Lower leg skin (tissue), 4 donors: ENCODE data around the gene MNX1. TPM values are rescaled to one million over a fixed set of nuclear protein-coding genes. Genes with fewer than 3 reads are reported as not detected.
A peak's percentile ranks its signal among the peaks of the same experiment; 100 is the strongest.

Source experiments
- DNase-seq, 2 donors: peaks; one replicate each; pipeline ENCODE4 v3.0.0-alpha.2; 2019; ENCODE audit warnings: low spot score in 2 of 2
- H3K4me3 ChIP-seq: fragments of 200-600 bp; sonication (generic); 2 replicates; pipeline ENCODE4 v1.5.1; 2017; ENCODE audit warnings: mild to moderate bottlenecking, low read depth; ENCODE audit not compliant: poor library complexity, severe bottlenecking
- POLR2A ChIP-seq, 2 donors: fragments of 450-650 bp; IDR thresholded peaks; one replicate each; pipeline ENCODE4 v1.6.1; 2016 to 2017; ENCODE audit warnings: antibody characterized with exemption in 2 of 2, mild to moderate bottlenecking in 1 of 2, moderate library complexity in 1 of 2
- WGBS, 2 donors: methylation state at CpG; one replicate each; pipeline ENCODE4 v1.1.5; 2018; 5-methylcytosine and 5-hydroxymethylcytosine counted together
- intact Hi-C: fragments of 100-400 bp; cut with DNase I; formaldehyde crosslinking; loops from one replicate; pipeline ENCODE4 v1.15.0; 2023; ENCODE audit warnings: low total_unique reads
- total RNA-seq, 4 donors: library from RNA; depleted of rRNA; stranded (reverse); fragments of >200 nt; gene quantifications; one replicate each; pipeline ENCODE4 v1.1.0, GENCODE V29; 2016
- TF ChIP-seq, protein P1 (sequence below), 3 donors: fragments of 450-650 bp; IDR thresholded peaks; one replicate each; pipeline ENCODE4 v1.5.1; 2016; ENCODE audit warnings: antibody characterized with exemption in 3 of 3, mild to moderate bottlenecking in 3 of 3, moderate library complexity in 2 of 3

Gene MNX1
- under 1 TPM in 1 of 4 donors, not detected in 3; 0.76 TPM for total RNA-seq

DNA sequence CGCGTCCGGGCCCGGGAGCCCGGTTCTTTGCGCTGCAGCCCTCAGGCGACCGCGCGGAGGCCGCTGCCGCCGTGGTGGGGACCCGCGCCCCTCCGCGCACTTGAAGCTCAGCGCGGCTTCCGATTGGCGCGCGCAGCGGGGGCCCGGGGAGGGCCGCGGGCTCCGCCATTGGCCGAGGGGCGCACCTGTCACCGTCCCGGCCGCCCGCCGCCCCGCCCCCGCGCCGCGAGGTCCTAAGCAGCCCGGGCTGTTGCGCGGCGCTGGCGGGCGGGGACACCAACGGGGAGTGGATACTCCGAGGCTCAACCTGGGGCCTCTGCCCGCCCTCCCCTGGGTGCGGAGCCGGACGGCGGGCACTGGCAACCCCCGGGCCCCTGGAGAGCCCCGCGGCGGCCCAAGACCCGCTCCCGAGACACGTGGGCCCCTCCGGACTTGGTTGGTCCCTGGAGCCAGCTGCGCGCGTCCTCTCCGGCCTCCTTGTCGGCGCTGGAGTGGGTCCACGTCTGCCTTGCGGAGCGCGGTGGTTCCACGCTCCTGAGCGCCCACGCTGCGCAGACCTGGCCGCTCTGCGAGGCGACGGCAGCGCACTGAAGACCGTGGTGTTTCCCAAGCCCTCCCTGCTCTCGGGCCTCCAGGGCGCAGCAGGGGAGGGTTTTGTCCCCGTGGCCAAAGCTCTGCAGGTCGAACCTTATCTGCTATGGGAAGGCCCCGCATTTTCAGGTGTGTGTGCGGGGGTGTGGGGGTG is at the start of gene MNX1:
Gene MNX1 (minus strand): TSS at position 76 of the 745 bp plus-strand sequence. CDS start 313 bp downstream, outside the sequence.
- DNase-seq = no peak
- intact Hi-C loops = no loop called here
- TF ChIP-seq POLR2A (IDR thresholded peaks at IDR 0.05) = no peak
- TF ChIP-seq, protein P1, sequence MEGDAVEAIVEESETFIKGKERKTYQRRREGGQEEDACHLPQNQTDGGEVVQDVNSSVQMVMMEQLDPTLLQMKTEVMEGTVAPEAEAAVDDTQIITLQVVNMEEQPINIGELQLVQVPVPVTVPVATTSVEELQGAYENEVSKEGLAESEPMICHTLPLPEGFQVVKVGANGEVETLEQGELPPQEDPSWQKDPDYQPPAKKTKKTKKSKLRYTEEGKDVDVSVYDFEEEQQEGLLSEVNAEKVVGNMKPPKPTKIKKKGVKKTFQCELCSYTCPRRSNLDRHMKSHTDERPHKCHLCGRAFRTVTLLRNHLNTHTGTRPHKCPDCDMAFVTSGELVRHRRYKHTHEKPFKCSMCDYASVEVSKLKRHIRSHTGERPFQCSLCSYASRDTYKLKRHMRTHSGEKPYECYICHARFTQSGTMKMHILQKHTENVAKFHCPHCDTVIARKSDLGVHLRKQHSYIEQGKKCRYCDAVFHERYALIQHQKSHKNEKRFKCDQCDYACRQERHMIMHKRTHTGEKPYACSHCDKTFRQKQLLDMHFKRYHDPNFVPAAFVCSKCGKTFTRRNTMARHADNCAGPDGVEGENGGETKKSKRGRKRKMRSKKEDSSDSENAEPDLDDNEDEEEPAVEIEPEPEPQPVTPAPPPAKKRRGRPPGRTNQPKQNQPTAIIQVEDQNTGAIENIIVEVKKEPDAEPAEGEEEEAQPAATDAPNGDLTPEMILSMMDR (IDR thresholded peaks at IDR 0.05) = no peak
- H3K4me3 ChIP-seq = peak within 1 kb of the TSS; percentile 37
- 2% methylated on average over 31 to 49 of the region's 87 CpGs for WGBS, 2 donors

DNA sequence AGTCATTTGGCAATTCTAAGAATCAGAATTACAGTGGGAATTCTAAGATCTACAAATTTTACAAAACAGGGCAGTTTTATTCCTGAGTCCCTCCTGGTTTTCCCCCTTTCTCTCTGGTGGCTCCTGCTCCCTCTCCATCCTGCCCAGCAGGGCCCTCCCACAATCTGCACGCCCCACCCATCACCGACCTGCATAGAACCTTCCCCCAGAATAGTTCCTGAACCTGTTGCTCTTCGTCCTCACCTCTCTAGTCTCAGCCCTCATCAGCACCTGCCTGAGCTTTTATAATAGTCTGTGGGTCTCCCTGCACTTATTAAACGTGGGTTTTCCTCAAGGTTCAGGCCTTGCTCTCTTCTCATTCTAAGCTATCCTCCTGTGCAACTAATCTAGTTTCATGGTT is 49.1 kb upstream of the MNX1 start:
- 56 to 73% methylated on average over 4 of the region's 4 CpGs for WGBS, 2 donors
- intact Hi-C loops = no loop called here
- DNase-seq = peak in 1 of 2 donors; percentile 59
- no peak overlapping the region for H3K4me3 ChIP-seq
- TF ChIP-seq, protein P1 (IDR thresholded peaks at IDR 0.05) = no peak
- TF ChIP-seq POLR2A (IDR thresholded peaks at IDR 0.05) = no peak

DNA sequence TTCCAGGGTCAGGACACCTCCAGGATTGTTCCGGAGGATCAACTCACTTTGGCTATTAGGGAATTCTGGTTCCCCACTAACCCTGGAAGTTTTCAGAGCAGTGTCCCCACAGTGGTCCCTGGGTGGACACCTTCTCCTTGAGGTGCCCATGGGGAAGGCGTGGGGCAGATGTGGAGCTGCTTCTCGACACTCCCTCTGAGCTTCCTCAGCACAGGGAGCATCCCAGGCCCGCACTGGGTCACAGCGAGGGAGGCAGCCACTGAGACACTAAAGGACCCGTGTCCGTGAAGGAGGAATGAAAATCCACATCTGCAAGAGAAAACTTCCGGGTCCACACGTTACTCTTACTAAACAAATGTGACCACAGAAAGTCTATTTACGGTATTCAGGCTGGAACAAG is 48.2 kb upstream of the MNX1 start:
- intact Hi-C loops = no loop called here
- 82 to 83% methylated on average over 10 of the region's 10 CpGs for WGBS, 2 donors
- TF ChIP-seq POLR2A (IDR thresholded peaks at IDR 0.05) = no peak
- TF ChIP-seq, protein P1 (IDR thresholded peaks at IDR 0.05) = no peak
- DNase-seq = peak in 1 of 2 donors; percentile 81
- H3K4me3 ChIP-seq = no peak overlapping the region

DNA sequence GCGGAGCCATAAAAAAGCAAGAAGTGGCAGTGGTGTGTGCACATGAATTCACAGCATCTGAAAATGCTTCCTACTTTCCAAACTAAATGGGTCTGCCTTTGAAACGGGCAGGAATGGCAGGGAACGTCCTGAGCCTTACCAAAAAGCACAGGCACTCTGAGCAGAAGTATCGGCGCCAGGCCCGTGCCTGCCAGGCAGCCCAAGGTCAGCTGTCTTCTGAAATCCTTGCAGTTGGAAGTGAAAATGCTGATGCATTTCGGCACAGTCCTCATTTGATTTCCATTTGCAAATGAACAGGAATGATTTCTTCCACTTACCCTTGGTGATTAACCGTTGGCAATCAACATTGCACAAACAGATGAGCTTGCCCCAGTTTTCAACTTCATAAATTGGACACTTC is 47.6 kb upstream of the MNX1 start:
- intact Hi-C loops = no loop called here
- H3K4me3 ChIP-seq = no peak overlapping the region
- WGBS, 2 donors = 78 to 84% methylated on average over 8 of the region's 8 CpGs
- TF ChIP-seq, protein P1 (IDR thresholded peaks at IDR 0.05) = no peak
- no peak for TF ChIP-seq POLR2A (IDR thresholded peaks at IDR 0.05)
- DNase-seq = peak in 1 of 2 donors; percentile 73

DNA sequence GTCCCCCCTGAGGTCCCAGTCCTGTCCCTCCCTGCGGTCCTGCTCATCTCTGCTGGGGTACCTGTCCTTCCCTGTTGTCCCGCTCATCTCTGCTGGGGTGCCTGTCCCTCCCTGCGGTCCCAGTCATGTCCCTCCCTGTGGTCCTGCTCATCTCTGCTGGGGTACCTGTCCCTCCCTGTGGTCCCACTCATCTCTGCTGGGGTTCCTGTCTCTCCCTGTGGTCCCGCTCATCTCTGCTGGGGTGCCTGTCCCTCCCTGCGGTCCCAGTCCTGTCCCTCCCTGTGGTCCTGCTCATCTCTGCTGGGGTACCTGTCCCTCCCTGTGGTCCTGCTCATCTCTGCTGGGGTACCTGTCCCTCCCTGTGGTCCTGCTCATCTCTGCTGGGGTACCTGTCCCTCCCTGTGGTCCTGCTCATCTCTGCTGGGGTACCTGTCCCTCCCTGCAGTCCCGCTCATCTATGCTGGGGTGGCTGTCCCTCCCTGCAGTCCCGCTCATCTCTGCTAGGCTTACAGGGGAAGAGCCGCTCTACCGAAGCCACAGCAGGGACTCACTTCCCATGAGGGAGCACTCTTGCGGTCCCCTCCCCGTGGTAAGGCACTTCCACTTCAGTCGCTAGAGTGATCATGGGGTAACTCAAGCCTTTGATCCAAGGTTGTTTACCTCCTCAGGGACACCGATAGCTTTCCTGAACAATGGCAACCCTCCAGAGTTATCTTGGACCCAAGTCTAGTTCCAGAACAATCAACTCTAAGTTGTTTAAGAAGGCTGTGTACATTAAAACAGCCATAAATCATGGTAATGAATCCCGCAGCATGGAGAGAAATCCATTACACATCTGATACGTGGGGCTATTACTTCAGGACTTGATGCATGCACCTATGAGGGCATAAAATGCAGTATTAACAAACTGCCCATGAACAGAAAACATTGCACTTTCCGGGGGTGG is 46.8 kb upstream of the MNX1 start:
- peak in 1 of 2 donors; percentile 54 for DNase-seq
- H3K4me3 ChIP-seq = no peak overlapping the region
- WGBS, 2 donors = 76 to 77% methylated on average over 14 to 16 of the region's 16 CpGs
- intact Hi-C loops = no loop called here
- TF ChIP-seq POLR2A (IDR thresholded peaks at IDR 0.05) = no peak
- TF ChIP-seq, protein P1 (IDR thresholded peaks at IDR 0.05) = no peak
